HCT116 (cell line): ENCODE data around the gene ANKRD44. TPM values are rescaled to one million over a fixed set of nuclear protein-coding genes. Genes with fewer than 3 reads are reported as not detected.

ENCODE experiments used
- ATAC-seq: fragments of 200-7000 bp; cut with Tn5 transposase; 2 replicates; pipeline ENCODE4 v1.9.1; 2020; ENCODE audit warnings: mild to moderate bottlenecking, moderate library complexity
- BruUV-seq: library from RNA; stranded (reverse); fragments of 400-500 nt; replicated peaks from 2 replicates; lab custom pipeline; 2021; lab: Mats Ljungman, UMichigan
- CTCF ChIA-PET: fragments of 300-600 bp; sonication (Branson Sonifier 250); formaldehyde crosslinking; loops from one replicate; lab custom pipeline; 2021; ENCODE audit warnings: antibody characterized with exemption; lab: Charles Lee
- POLR2A ChIA-PET: fragments of 300-600, 350-600 bp; sonication (Branson Sonifier 250); formaldehyde crosslinking; loops from one replicate; lab custom pipeline; 2021; ENCODE audit warnings: antibody characterized with exemption; lab: Charles Lee
- RAD21 ChIA-PET, 2 experiments: fragments of 300-600 bp; sonication (Branson Sonifier 250); formaldehyde crosslinking; loops; one replicate each; lab custom pipeline; 2023; ENCODE audit warnings: low total read pairs in 2 of 2; ENCODE audit not compliant: uncharacterized antibody in 2 of 2, unreplicated experiment in 2 of 2, low non-redundant PET in 1 of 2; lab: Charles Lee
- DNase-seq: peaks from one replicate; pipeline ENCODE4 v3.0.0-alpha.2; 2010; ENCODE audit warnings: low read depth, low spot score
- H2AFZ ChIP-seq: fragments of 200-600 bp; shearing (Covaris generic), sonication (generic); 2 replicates; pipeline ENCODE4 v1.6.1; 2017; ENCODE audit warnings: low read depth, mixed run types, mixed read lengths, antibody characterized with exemption, low read length; ENCODE audit not compliant: poor library complexity, severe bottlenecking
- H3K27ac ChIP-seq: 2 replicates; pipeline ENCODE4 v1.5.1; 2012; ENCODE audit warnings: low read depth, low read length
- H3K27me3 ChIP-seq: fragments of 200-600 bp; sonication (generic); 2 replicates; pipeline ENCODE4 v1.6.1; 2016; ENCODE audit warnings: mixed run types, low read length, mixed read lengths; ENCODE audit not compliant: insufficient read depth
- H3K36me3 ChIP-seq, 2 experiments: fragments of 200-500 bp in 1 of 2; fragments of 200-600 bp in 1 of 2; sonication (Bioruptor generic) in 1 of 2; sonication (generic) in 1 of 2; 2 replicates each; pipeline versions ENCODE4 v1.5.1 to v1.6.1; 2014 to 2016; ENCODE audit warnings: low read length in 2 of 2, inconsistent platforms in 1 of 2, mixed read lengths in 1 of 2, mixed run types in 1 of 2; ENCODE audit not compliant: insufficient read depth in 2 of 2, control insufficient read depth in 1 of 2
- H3K4me1 ChIP-seq, 2 experiments: fragments of 200-600 bp in 1 of 2; sonication (generic) in 1 of 2; 2 replicates each; pipeline versions ENCODE4 v1.5.1 to v1.6.1; 2012 to 2017; ENCODE audit warnings: low read length in 2 of 2, inconsistent platforms in 1 of 2, mild to moderate bottlenecking in 1 of 2, mixed read lengths in 1 of 2, mixed run types in 1 of 2, moderate library complexity in 1 of 2; ENCODE audit not compliant: insufficient read depth in 2 of 2, control insufficient read depth in 1 of 2
- H3K4me2 ChIP-seq: fragments of 200-600 bp; sonication (generic); 2 replicates; pipeline ENCODE4 v1.6.1; 2017; ENCODE audit warnings: mixed run types, low read length, mixed read lengths
- H3K4me3 ChIP-seq, 2 experiments: fragments of 200-600 bp in 1 of 2; sonication (generic) in 1 of 2; replicated peaks in 1 of 2; 2 replicates each; pipeline ENCODE4 v1.5.1; 2011 to 2016; ENCODE audit warnings: low read length in 2 of 2, control low read depth in 1 of 2, low read depth in 1 of 2, mild to moderate bottlenecking in 1 of 2, mixed read lengths in 1 of 2, mixed run types in 1 of 2
- H3K79me2 ChIP-seq: fragments of 200-600 bp; sonication (generic); 2 replicates; pipeline ENCODE4 v1.6.1; 2017; ENCODE audit warnings: mild to moderate bottlenecking, mixed run types, low read length, moderate library complexity, mixed read lengths; ENCODE audit not compliant: insufficient read depth
- H3K9ac ChIP-seq: fragments of 200-600 bp; sonication (generic); 2 replicates; pipeline ENCODE4 v1.6.1; 2016; ENCODE audit warnings: low read length, mixed read lengths
- H3K9me2 ChIP-seq: fragments of 200-600 bp; sonication (generic), shearing (Covaris generic); 2 replicates; pipeline ENCODE4 v1.6.1; 2017; ENCODE audit warnings: mixed run types, mild to moderate bottlenecking, moderate library complexity; ENCODE audit not compliant: insufficient read depth
- H3K9me3 ChIP-seq, 2 experiments: fragments of 200-500 bp in 1 of 2; fragments of 200-600 bp in 1 of 2; sonication (Bioruptor generic) in 1 of 2; sonication (generic) in 1 of 2; 2 replicates each; pipeline ENCODE4 v1.6.1; 2014 to 2017; ENCODE audit warnings: low read length in 2 of 2, mixed read lengths in 2 of 2, inconsistent platforms in 1 of 2, low read depth in 1 of 2, mild to moderate bottlenecking in 1 of 2, mixed run types in 1 of 2, moderate library complexity in 1 of 2; ENCODE audit not compliant: control insufficient read depth in 1 of 2, insufficient read depth in 1 of 2
- H4K20me1 ChIP-seq: fragments of 200-600 bp; sonication (generic), shearing (Covaris generic); 2 replicates; pipeline ENCODE4 v1.6.1; 2017; ENCODE audit warnings: mixed run types, mild to moderate bottlenecking, moderate library complexity; ENCODE audit not compliant: insufficient read depth
- CTCF ChIP-seq, 3 experiments: fragments of 200-600 bp in 1 of 3; sonication (generic) in 1 of 3; IDR thresholded peaks in 2 of 3; conservative IDR thresholded peaks in 1 of 3; 2 replicates each; pipeline ENCODE4 v1.5.1; 2012 to 2017; ENCODE audit warnings: low read depth in 2 of 3, low read length in 2 of 3, antibody characterized with exemption in 1 of 3, borderline replicate concordance in 1 of 3, control low read depth in 1 of 3, mild to moderate bottlenecking in 1 of 3, mixed read lengths in 1 of 3, mixed run types in 1 of 3, moderate library complexity in 1 of 3; ENCODE audit not compliant: insufficient read depth in 1 of 3
- EGR1 ChIP-seq: IDR thresholded peaks from 2 replicates; pipeline ENCODE4 v1.6.1; 2012; ENCODE audit warnings: low read depth
- EZH2phosphoT487 ChIP-seq: fragments of 200-600 bp; IDR thresholded peaks from 2 replicates; pipeline ENCODE4 v1.6.1; 2018; ENCODE audit warnings: antibody characterized with exemption, borderline replicate concordance
- FOSL1 ChIP-seq: IDR thresholded peaks from 2 replicates; pipeline ENCODE4 v1.6.1; 2012; ENCODE audit warnings: low read depth
- JUND ChIP-seq: IDR thresholded peaks from 2 replicates; pipeline ENCODE4 v1.6.1; 2012
- SIN3A ChIP-seq: IDR thresholded peaks from 2 replicates; pipeline ENCODE4 v1.6.1; 2012; ENCODE audit warnings: low read depth
- SP1 ChIP-seq: IDR thresholded peaks from 2 replicates; pipeline ENCODE4 v1.6.1; 2012; ENCODE audit warnings: low read depth
- SRF ChIP-seq: IDR thresholded peaks from 2 replicates; pipeline ENCODE4 v1.6.1; 2012; ENCODE audit warnings: low read depth
- TCF7L2 ChIP-seq: IDR thresholded peaks from 2 replicates; pipeline ENCODE4 v1.7.0; 2011; ENCODE audit warnings: borderline replicate concordance, inconsistent platforms; ENCODE audit not compliant: insufficient read depth, insufficient read length; ENCODE audit errors: extremely low read depth
- YY1 ChIP-seq: IDR thresholded peaks from 2 replicates; pipeline ENCODE4 v1.6.1; 2011; ENCODE audit warnings: low read length, low read depth, moderate library complexity, mild to moderate bottlenecking; ENCODE audit not compliant: insufficient replicate concordance; ENCODE audit errors: extremely low read depth
- ZBTB33 ChIP-seq: IDR thresholded peaks from 2 replicates; pipeline ENCODE4 v1.6.1; 2011; ENCODE audit warnings: mild to moderate bottlenecking, low read length, moderate library complexity; ENCODE audit not compliant: insufficient replicate concordance; ENCODE audit errors: extremely low read depth
- intact Hi-C: fragments of 100-400 bp; cut with micrococcal nuclease; formaldehyde crosslinking; loops from 2 replicates; pipeline ENCODE4 v1.10.0; 2022
- total RNA-seq: library from RNA; stranded (reverse); gene quantifications from one replicate; pipeline ENCODE4 v1.2.1, GENCODE V29; 2021; ENCODE audit not compliant: unreplicated experiment
- TF ChIP-seq, protein P1 (sequence below): IDR thresholded peaks from 2 replicates; pipeline ENCODE4 v1.6.1; 2012; ENCODE audit warnings: low read depth

Gene ANKRD44
- total RNA-seq, 1 experiment from 2014 or later = 2.7 TPM

DNA sequence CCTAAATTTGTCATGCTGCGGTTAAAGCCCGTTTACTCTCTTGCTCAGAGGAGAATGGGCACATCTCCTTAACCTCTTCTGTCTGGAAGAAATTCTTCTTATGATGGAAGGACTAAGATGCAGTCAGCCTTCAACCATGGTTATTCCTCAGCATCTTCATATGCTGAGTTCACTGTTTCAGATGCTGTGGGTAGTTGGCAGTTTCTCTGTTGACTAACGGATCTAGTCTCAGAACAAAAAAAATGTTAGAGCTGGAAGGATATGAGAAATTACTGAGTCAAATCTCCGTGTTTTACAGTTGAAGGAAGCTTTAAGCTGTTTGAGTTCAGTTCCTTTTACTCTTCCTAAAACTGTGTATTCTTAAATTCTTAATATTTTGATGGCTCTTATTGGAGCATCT lies 340.5 kb downstream of the ANKRD44 start (continued):
- TF ChIP-seq, protein P1, sequence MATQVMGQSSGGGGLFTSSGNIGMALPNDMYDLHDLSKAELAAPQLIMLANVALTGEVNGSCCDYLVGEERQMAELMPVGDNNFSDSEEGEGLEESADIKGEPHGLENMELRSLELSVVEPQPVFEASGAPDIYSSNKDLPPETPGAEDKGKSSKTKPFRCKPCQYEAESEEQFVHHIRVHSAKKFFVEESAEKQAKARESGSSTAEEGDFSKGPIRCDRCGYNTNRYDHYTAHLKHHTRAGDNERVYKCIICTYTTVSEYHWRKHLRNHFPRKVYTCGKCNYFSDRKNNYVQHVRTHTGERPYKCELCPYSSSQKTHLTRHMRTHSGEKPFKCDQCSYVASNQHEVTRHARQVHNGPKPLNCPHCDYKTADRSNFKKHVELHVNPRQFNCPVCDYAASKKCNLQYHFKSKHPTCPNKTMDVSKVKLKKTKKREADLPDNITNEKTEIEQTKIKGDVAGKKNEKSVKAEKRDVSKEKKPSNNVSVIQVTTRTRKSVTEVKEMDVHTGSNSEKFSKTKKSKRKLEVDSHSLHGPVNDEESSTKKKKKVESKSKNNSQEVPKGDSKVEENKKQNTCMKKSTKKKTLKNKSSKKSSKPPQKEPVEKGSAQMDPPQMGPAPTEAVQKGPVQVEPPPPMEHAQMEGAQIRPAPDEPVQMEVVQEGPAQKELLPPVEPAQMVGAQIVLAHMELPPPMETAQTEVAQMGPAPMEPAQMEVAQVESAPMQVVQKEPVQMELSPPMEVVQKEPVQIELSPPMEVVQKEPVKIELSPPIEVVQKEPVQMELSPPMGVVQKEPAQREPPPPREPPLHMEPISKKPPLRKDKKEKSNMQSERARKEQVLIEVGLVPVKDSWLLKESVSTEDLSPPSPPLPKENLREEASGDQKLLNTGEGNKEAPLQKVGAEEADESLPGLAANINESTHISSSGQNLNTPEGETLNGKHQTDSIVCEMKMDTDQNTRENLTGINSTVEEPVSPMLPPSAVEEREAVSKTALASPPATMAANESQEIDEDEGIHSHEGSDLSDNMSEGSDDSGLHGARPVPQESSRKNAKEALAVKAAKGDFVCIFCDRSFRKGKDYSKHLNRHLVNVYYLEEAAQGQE = no peak
- TF ChIP-seq SP1 (no peak), CTCF (IDR thresholded peaks at IDR 0.05 in 2 of 3, conservative IDR thresholded peaks at IDR 0.05 in 1 of 3; ENCODE audit: borderline replicate concordance in 1 of 3, insufficient read depth in 1 of 3, low read depth in 2 of 3, low read length in 2 of 3) (no peak), FOSL1 (no peak), JUND (no peak), TCF7L2 (no peak), SIN3A (no peak)
- TF ChIP-seq, all 23 proteins: peak for 0

GRCh38 chr2:196968516-196968915 lies 342.1 kb downstream of the ANKRD44 start:
- H3K9me2 ChIP-seq = no peaks in the 10 kb centered on the region
- H3K36me3 ChIP-seq = no peaks in the 10 kb centered on the region
- no peak overlapping the region for H2AFZ ChIP-seq
- ChIA-PET CTCF (no interaction called here), POLR2A (no interaction called here), RAD21 (no interaction called here)
- BruUV-seq = no TSS peak
- no peaks in the 10 kb centered on the region for H3K79me2 ChIP-seq
- no peak overlapping the region for H3K27ac ChIP-seq
- DNase-seq (no peak), ATAC-seq (no peak)
- intact Hi-C loops = no loop called here
- H3K4me2 ChIP-seq = no peak overlapping the region
- no peaks in the 10 kb centered on the region for H3K9me3 ChIP-seq
- H3K27me3 ChIP-seq = no peaks in the 10 kb centered on the region
- H3K4me3 ChIP-seq = no peak overlapping the region
- no peaks in the 10 kb centered on the region for H4K20me1 ChIP-seq
- H3K9ac ChIP-seq = no peak overlapping the region
- H3K4me1 ChIP-seq = no peaks in the 10 kb centered on the region
- TF ChIP-seq SRF = no peak
- no peak for TF ChIP-seq SP1
- TF ChIP-seq, protein P1 = no peak
- no peak for TF ChIP-seq ZBTB33
- no peak for TF ChIP-seq EGR1
- TF ChIP-seq SIN3A = no peak
- no peak for TF ChIP-seq FOSL1
- no peak for TF ChIP-seq YY1
- no peak for TF ChIP-seq EZH2phosphoT487
